ENCODE data around the gene TREML2. TPM values are rescaled to one million over a fixed set of nuclear protein-coding genes. Genes with fewer than 3 reads are reported as not detected.
"Not testable (repeated sequence)": the region's sequence is repeated elsewhere in the genome, so short reads cannot be mapped to it uniquely, and the experiment has no call there.

TREML2 gene, protein sequence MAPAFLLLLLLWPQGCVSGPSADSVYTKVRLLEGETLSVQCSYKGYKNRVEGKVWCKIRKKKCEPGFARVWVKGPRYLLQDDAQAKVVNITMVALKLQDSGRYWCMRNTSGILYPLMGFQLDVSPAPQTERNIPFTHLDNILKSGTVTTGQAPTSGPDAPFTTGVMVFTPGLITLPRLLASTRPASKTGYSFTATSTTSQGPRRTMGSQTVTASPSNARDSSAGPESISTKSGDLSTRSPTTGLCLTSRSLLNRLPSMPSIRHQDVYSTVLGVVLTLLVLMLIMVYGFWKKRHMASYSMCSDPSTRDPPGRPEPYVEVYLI
- total RNA-seq = under 1 TPM; 0.13 to 0.15 TPM
- long read RNA-seq = 0 reads

DNA sequence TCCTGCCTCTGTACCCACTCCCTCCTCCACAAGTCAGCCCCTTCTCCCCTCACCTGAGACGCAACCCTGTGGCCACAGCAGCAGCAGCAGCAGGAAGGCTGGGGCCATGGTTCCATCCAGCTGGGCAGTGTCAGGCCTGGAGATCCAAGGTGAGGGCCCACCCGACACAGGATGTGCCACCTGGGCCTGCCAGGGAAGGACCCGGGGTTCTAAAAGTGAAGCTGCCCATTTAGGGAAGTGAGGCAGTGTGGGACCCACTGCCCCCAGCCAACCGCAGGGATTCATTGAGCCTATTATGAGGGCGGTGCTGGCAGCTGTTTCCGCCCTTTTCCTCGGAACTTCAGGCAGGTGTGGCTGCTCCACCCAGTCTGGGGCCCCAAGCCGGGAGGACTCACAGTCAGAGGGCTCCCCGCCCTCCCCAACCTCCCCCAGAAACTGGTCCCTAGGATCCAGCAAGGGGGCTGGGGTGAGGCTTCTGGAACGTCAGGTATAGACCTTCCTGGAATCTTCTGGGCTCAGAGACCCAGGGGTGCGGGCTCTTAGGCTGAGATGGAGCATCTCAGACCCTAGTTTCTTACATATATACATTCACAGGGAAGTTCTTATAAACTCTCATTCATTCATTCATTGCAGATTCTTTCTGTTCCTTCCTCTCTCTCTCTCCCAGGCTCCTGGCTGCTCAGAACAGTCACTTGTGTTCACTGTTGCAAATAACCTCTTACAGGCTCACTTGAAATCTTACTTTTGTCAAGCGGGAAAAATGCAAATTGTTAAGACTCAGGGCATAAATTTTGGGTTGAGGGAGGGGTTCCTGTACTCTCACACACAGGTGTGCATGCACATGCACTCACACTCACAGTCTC, at the start of gene TREML2:
Gene TREML2, minus strand, starts transcription at position 249 of the 863 bp plus-strand sequence. Its CDS starts 141 bp downstream, at position 108.
- intact Hi-C loops (cut with DNase I) = no loop called here
- ATAC-seq (peak; percentile 5 to 21), DNase-seq (no peak)

DNA sequence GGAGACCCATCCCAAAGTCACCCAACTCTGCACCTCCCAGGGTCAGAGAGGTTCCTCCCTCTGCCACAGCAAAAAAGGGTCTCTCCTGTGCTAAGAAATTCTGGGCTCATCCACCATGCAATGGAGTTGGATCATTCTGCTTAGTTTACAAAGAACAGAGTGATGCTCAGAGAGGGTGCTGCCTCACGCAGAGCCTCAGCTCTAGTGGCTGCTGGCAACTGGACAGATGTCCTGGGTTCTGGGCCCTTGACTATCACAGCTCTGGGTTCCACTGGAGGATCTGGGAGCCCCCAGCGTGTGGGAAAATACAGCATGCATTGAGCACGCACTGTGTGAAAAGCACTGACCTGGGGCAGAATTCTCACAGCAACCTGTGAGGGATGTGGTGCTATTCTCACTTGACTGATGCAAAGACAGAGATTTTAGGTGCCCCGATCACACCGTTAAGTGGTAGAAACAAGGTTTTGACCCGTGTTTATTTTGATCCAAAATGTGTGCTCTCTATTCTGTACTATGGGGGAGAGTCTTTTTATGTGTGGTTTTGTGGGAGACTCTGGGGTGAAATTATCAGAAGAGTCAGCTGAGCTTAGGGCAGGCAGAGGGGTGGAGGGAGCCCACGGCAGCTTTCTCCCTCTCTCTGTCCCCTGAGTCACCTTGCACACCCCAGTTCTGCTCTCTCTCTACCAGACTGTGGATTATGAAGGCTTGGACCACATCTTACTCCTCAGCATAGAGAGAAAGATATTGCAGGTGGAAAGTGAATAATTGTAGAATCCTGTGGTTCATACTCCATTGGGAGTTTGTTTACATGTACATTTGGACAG, 47.1 kb upstream of the TREML2 start:
- no peak for ATAC-seq

DNA sequence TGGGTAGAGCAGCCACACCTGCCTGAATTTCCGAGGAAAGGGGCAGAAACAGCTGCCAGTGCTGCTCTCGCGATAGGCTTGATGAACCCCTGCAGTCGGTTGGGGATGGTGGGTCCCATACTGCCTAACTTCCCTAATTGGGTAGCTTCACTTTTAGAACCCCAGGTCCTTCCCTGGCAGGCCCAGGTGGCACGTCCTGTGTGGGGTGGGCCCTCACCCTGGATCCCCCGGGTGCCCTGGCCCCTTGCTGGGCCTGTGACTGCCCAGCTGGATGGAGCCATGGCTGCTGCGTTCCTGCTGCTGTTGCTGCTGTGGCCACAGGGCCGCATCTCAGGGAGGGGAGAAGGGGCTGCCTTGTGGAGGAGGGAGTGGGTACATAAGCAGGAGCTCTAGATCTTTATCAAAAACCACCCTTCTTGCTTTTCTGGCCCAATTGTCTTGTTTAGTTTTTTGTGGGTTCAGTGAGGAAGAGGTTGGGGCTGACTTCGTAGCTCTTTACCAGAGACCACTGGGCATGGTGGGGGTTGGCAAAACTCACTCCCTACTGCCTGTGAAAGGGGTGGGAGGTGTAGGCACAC, 46.4 kb upstream of the TREML2 start:
- no peak for ATAC-seq
- intact Hi-C loops (cut with DNase I) = no loop called here
- DNase-seq = no peak

More for the DNA sequence above, 47.1 kb upstream of the TREML2 start:
- intact Hi-C loops (cut with DNase I) = no loop called here
- DNase-seq = no peak

DNA sequence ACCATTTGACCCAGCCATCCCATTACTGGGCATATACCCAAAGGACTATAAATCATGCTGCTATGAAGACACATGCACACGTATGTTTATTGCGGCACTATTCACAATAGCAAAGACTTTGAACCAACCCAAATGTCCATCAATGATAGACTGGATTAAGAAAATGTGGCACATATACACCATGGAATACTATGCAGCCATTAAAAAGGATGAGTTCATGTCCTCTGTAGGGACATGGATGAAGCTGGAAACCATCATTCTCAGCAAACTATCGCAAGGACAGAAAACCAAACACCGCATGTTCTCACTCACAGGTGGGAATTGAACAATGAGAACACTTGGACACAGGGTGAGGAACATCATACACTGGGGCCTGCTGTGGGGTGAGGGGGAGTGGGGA, 45.6 kb upstream of the TREML2 start:
- intact Hi-C loops (cut with DNase I); ATAC-seq; DNase-seq: not testable (repeated sequence)

DNA sequence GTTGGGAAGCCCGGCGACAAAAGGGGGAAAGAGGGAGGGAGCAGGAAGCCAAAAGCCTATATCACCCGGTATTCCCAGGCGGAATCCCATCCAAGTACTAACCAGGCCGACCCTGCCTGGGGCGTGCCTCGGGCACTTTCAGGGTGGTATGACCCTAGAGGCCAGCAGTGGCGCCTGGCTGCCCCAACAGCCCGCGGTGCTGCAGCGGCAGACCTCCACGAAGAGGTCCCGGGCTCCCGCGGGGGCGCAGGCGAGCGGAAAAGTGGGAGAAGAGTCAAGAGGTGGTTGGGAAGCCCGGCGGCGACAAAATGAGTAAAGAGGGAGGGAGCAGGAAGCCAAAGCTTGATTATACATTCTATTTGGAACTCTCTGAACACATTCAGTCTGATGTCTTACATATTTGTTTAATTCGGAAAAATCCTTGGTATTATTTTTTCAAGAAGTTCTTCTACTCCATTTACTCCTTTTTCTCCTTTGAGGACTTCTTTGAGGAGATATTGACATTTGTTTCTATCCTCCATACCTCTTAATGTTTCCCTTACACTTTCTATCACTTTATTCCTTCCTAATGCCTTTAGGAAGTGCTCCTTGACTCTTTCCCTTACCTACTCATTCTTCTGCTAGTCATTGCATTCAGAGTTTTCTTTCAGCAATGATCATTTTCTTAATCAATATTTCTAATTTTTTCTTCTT, 38.7 kb upstream of the TREML2 start:
- no peak for DNase-seq
- no peak for ATAC-seq
- intact Hi-C loops (cut with DNase I) = no loop called here

DNA sequence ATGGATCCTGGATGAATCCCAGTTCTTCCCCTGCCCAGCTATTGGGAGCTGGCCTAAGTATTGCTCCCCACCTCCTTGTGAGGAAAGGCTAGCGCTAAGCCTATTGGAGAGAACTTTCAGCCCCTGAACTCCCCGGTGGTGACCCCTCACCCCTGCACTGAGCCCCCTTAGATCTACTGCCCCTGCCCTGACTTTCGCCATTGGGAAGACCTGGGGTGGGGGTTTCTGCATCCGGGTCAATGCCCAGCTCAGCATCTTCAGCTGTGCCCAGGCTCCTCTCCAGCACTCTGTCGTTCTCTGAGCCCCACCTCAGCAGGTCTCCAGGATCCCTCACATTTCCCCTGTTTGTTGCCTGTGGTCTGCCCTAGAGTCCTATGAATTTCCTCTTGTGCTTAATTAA, 36.2 kb upstream of the TREML2 start:
- DNase-seq (no peak), ATAC-seq (no peak)
- intact Hi-C loops (cut with DNase I) = no loop called here

DNA sequence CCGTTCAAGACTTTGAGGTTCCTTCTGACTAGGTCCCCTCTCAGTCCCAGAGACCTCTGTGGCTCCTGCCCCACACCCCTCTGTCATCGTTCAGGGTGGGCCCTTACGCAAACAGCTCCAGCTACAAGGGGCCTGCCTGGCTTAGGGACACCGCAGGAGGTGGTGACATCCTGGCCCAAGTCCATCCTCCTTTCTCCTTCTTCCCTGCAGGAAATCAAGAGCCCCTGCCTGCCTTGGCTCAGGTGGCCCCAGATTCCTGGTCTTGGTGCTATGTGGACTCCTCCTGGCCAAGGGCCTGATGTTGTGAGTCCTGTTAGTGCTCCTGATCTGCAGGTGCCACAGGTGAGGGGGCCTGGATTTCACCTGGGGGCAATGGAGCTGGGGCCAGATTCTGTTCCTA, 35.3 kb upstream of the TREML2 start:
- ATAC-seq (no peak), DNase-seq (no peak)
- intact Hi-C loops (cut with DNase I) = no loop called here

DNA sequence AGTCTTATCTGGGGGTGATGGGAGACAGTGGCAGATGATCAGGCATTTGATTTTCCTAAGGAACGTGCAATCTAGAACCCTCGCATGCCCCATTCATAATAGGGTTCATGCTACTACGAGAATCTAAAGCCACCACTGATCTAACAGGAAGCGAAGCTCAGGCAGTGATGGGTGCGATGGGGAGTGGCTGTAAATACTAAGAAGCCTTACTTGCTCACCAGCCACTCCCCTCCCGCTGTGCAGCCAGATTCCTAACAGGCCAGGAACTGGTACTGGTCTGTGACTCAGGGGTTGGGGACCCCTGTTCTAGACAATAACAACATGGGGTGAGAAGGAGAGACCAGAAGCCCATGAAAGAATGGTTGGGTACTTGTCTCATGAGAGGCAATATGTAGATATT, 31.7 kb upstream of the TREML2 start:
- intact Hi-C loops (cut with DNase I) = no loop called here
- ATAC-seq (no peak), DNase-seq (no peak)

DNA sequence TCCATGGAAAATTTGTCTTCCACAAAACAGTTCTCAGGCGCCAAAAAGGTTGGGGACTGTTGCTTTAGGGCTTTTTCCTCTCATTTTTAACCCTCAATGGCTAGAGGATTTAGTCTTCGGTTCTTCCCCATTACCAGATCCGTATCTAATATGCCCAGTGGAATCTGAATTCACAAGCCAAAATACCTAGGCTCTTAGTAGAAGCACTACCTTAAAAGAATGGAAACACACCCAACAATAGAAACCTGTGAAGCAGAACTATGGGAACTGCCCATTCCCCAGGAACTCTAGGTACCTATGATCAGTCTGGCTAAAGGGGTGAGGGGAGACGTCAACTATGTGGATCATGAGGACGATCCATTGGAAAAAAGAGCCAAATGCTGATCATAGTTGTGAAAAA, 30.3 kb upstream of the TREML2 start:
- intact Hi-C loops (cut with DNase I) = no loop called here
- ATAC-seq (no peak), DNase-seq (no peak)

DNA sequence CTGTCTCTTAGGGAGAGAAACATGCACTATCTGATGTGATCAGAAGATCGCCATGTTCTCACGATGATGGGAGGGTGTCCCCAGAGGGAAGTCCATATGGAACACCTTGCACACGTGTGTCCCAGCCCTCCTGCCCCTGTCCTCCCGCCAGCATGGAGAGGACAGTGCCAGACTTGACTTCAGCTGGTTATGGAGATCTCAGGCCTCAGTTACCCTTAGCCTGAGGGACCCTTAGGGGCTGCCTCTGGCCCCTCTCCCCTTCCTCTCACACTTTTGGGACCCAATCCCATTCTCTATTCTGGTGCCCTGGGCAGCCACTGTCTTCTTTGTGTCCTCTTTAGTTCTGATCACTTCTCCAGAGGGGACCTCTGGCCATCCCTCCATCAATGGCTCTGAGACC, 28.8 kb upstream of the TREML2 start:
- intact Hi-C loops (cut with DNase I) = no loop called here
- DNase-seq (no peak), ATAC-seq (no peak)

DNA sequence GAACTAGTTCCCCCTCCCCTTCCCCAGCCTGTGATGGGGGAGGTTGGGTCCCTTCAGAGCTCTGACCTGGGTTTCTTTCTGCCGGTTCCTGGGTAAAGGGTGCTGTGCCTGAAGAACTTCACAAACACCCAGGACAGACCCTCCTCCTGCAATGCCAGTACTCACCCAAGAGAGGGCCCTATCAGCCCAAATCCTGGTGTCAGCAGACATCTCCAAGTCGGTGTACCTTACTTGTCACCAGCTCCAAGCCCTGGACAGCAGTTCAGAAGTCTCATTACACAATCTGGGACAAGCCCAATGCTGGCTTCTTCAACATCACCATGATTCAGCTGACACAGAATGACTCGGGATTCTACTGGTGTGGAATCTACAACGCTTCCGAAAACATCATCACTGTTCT, 27.7 kb upstream of the TREML2 start:
- DNase-seq (no peak), ATAC-seq (no peak)
- intact Hi-C loops (cut with DNase I) = no loop called here

DNA sequence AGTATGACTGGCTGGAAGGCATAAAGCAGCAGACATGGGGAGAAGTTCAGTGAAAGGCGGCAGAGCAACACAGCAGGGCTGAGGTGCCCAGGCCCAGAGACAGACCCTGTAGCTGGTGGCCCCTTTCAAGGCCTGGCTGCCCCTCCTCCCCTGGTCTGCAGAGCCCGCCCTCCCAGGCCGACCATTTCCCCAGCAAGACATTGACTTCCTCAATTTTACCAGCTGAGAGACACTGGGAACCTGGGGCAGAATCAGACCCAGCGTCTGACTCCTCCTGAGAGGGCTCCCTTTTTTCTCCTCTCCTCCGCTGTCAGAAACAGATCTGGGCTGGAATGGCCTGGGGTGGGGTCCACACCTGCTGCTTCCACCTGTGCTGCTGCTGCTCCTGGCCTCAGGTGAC, 27.1 kb upstream of the TREML2 start, which contains the start of gene TREML4:
Gene TREML4, plus strand, starts transcription at position 254 of the 400 bp plus-strand sequence. Its CDS starts 79 bp downstream, at position 333.
- ATAC-seq = no peak
- intact Hi-C loops (cut with DNase I) = no loop called here

DNA sequence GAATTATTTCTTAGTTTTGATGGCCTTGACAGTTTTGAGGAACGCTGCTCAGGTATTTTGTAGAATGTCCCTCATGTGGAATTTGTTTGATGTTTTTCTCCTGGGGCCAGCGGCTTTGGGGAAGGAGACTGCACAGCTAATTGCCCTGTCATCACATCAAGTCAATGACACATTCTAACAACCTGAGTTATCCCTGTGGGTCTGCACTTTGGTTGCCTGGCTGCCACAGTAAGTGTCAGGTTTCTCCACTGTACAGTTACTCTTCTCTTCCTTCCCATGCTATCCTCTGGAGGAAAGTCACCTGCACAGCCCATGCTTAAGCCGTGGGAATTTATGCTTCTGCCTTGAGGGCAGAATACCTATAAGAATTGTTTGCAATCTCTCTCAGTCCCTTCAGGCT, 25.8 kb upstream of the TREML2 start:
- ATAC-seq (no peak), DNase-seq (no peak)
- intact Hi-C loops (cut with DNase I) = no loop called here

More for the DNA sequence above, 27.1 kb upstream of the TREML2 start, which contains the start of gene TREML4:
- DNase-seq = no peak

DNA sequence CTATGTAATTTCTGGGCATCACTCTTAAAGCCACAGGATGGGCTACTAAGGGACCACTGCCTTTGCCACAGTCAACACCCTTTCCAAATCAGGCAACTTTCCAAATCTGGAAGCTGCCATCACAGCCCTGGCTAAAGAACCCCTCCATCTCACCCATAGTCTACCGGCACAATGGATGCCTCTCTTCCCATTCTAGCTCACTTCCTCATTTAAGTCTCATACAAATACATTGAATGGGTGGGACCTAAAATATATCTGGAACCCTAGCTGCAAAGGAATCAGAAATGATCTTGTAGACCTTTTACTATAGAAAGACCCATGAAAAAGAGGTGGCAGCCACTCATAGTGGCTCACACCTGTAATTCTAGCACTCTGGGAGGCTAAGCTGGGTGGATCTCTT, 23.9 kb upstream of the TREML2 start:
- DNase-seq = no peak
- no peak for ATAC-seq
- intact Hi-C loops (cut with DNase I) = no loop called here

DNA sequence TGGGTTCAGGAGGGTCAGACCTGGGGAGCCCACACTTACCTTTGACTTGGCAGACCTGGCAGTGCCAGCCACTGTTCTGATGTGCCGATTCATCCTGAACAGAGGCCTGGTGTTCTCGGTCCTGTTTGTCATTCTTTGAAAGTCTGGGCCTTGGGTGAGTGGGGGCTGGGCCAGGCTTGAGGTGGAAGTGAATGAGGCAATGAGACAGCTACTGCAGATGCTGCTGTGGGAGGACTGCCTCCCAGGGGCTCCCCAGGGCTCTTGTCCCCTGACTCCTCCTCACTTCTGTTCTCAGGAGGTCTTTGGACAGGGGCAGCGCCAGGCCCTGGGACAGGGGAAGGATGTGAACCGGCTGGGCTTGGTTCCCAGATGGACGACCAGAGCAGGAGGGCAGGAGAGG, 21.6 kb upstream of the TREML2 start:
- DNase-seq (no peak), ATAC-seq (no peak)
- intact Hi-C loops (cut with DNase I) = no loop called here

DNA sequence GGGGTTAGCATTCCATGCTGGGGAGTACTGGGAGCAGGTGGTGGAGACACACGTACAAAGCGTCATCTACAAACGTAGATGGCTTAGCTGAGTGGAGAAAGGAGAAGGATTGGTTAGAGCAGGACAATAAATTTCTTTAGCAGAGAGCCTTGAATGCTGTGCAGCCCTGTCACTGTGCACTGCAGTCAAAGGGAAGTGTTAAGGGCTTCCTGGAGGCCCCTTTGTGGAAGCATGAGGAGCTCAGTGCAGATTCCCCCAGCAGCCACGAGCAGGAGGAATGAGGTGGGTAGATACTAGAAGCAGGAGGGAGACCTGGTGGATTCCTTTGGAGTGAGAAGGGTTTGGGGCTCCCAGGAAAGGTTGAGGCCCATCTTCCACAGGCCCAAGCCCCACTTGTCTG, 21.1 kb upstream of the TREML2 start:
- ATAC-seq (no peak), DNase-seq (no peak)
- intact Hi-C loops (cut with DNase I) = no loop called here

DNA sequence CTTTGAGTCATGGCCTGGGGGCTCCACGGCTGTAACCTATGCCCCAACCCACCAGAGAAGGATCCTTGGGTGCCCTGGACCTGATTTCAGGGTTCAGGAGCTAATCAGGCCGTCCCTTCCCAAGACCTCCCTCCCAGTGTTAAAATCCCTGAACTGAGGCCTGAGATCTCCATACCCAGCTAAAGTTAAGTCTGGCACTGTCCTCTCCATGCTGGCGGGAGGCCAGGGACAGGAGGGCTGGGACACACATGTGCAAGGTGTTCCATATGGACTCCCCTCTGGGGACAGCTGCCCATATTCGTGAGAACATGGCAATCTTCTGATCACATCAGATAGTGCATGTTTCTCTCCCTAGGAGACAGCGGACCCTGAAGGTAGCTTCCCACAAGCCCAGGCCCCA, 15.7 kb upstream of the TREML2 start:
- no peak for ATAC-seq
- no peak for DNase-seq

DNA sequence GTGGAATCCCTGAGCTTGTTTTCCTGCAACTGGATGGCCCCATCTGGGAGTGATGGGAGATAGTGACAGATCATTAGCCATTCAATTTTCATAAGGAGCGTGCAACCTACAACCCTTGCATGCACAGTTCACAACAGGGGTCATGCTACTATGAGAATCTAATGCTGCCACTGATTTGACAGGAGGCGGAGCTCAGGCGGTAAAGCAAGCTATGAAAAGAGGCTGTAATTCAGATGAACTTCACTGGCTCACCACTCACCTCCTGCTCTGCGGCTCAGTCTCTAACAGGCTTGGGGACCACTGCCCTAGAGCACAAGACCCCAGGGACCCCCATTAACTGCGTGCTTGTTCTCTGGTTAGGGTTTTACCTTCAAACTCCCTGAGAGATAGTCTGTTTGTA, 14.8 kb upstream of the TREML2 start:
- DNase-seq (no peak), ATAC-seq (no peak)
- intact Hi-C loops (cut with DNase I) = no loop called here

More for the DNA sequence above, 15.7 kb upstream of the TREML2 start:
- intact Hi-C loops (cut with DNase I) = no loop called here

All from left cardiac atrium (tissue), 4 donors.